Measurements from ENCODE around the gene EGF.

The EGF gene

GRCh38 chr4:109879081-109879480 is 33.6 kb upstream of the EGF start:
- TF ChIP-seq CTCF (IDR thresholded peaks at IDR 0.05): no peak
- no peak for DNase-seq
- Mint-ChIP-seq H3K4me3 (no peak overlapping the region), H3K27me3 (ENCODE audit: low read depth, poor library complexity) (peaks cover 3% of the 10 kb centered on the region), H3K27ac (no peak overlapping the region), H3K4me1 (no peaks in the 10 kb centered on the region), H3K36me3 (ENCODE audit: low read depth) (no peaks in the 10 kb centered on the region), H3K9me3 (no peaks in the 10 kb centered on the region)

DNA sequence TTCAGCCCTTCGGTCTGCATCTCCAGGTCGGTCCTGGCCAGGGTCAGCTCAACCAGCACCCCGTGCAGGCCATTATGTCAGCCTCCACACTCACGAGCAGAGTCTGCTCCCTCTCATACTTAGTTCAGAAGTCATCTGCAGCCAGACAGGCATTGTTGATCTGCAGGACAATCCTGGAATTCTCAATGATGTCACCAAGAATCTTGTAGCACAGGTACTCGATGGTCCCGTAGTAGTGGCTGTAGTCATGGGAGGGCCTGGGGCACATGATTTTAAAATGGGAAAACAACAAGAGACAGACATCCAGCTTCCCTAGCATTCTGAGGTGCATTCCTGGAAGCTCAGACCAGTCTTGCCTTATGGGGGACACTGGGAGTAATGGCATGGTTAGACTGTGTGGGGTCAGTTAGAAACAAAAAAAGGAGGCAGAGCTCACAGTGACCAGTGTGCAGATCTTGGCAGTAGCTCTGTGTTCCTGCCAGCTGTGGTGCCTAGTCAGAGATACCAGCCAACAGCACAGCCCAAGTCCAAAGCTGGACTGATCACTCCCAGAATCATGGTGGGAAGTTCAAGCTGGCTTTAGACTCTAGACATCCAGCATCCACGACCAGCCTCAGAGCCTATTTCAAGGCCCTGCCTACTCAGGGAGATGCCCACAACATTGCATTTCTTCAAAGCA is 32.9 kb upstream of the EGF start:
- H3K4me1 Mint-ChIP-seq: no peaks in the 10 kb centered on the region
- no peaks in the 10 kb centered on the region for H3K36me3 Mint-ChIP-seq (ENCODE audit: low read depth)
- no peak for TF ChIP-seq CTCF (IDR thresholded peaks at IDR 0.05)

GRCh38 chr4:109886303-109886702 is 26.4 kb upstream of the EGF start:
- no peaks in the 10 kb centered on the region for H3K4me1 Mint-ChIP-seq
- no peaks in the 10 kb centered on the region for H3K9me3 Mint-ChIP-seq
- no peak for TF ChIP-seq CTCF (IDR thresholded peaks at IDR 0.05)

More for the DNA sequence above, 32.9 kb upstream of the EGF start:
- peaks cover 3% of the 10 kb centered on the region for H3K27me3 Mint-ChIP-seq (ENCODE audit: low read depth, poor library complexity)
- no peaks in the 10 kb centered on the region for H3K9me3 Mint-ChIP-seq
- no peak overlapping the region for H3K4me3 Mint-ChIP-seq
- no peak overlapping the region for H3K27ac Mint-ChIP-seq
- DNase-seq: no peak

GRCh38 chr4:109887071-109887470 is 25.6 kb upstream of the EGF start:
- Mint-ChIP-seq H3K4me3 (no peak overlapping the region), H3K36me3 (ENCODE audit: low read depth) (no peaks in the 10 kb centered on the region), H3K27ac (no peak overlapping the region), H3K4me1 (no peaks in the 10 kb centered on the region), H3K27me3 (ENCODE audit: low read depth, poor library complexity) (peaks cover 3% of the 10 kb centered on the region), H3K9me3 (no peaks in the 10 kb centered on the region)
- no peak for TF ChIP-seq CTCF (IDR thresholded peaks at IDR 0.05)
- no peak for DNase-seq

More at GRCh38 chr4:109886303-109886702, 26.4 kb upstream of the EGF start:
- no peak for DNase-seq
- no peaks in the 10 kb centered on the region for H3K36me3 Mint-ChIP-seq (ENCODE audit: low read depth)
- no peak overlapping the region for H3K27ac Mint-ChIP-seq
- peaks cover 3% of the 10 kb centered on the region for H3K27me3 Mint-ChIP-seq (ENCODE audit: low read depth, poor library complexity)
- no peak overlapping the region for H3K4me3 Mint-ChIP-seq

DNA sequence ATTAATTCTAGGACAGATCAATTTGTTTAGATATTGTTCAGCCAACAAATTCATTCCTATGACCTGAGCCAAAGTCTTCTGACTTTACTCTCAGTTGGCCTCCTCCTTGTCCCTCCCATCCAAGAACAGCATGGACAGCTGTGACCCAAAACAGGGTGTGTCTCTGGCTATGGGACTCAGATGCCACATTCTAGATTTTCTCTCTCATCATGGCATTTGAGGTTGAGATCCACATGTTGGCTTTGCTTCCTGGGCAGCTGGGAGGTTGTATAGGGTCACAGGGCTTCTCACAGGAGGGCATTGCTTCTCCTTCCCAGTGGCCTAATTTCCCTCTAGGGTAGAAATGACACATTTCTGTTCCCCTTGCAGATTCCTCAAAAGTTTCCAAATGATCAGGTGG is 22.6 kb upstream of the EGF start:
- no peak overlapping the region for H3K27ac Mint-ChIP-seq
- no peaks in the 10 kb centered on the region for H3K36me3 Mint-ChIP-seq (ENCODE audit: low read depth)
- TF ChIP-seq CTCF (IDR thresholded peaks at IDR 0.05): no peak

GRCh38 chr4:109902559-109903251 is 10.0 kb upstream of the EGF start:
- H3K4me3 Mint-ChIP-seq: no peak overlapping the region
- TF ChIP-seq CTCF (IDR thresholded peaks at IDR 0.05): no peak
- no peak overlapping the region for H3K27ac Mint-ChIP-seq
- H3K9me3 Mint-ChIP-seq: peaks cover 40% of the 10 kb centered on the region
- DNase-seq: no peak
- H3K36me3 Mint-ChIP-seq (ENCODE audit: low read depth): no peaks in the 10 kb centered on the region
- peaks cover 3% of the 10 kb centered on the region for H3K27me3 Mint-ChIP-seq (ENCODE audit: low read depth, poor library complexity)
- H3K4me1 Mint-ChIP-seq: no peaks in the 10 kb centered on the region

More for the DNA sequence above, 22.6 kb upstream of the EGF start:
- Mint-ChIP-seq H3K4me1 (no peaks in the 10 kb centered on the region), H3K4me3 (no peak overlapping the region), H3K27me3 (ENCODE audit: low read depth, poor library complexity) (no peaks in the 10 kb centered on the region), H3K9me3 (no peaks in the 10 kb centered on the region)
- no peak for DNase-seq
